Aorta (tissue), 5 donors: ENCODE data around the gene SLC35F3. TPM values are rescaled to one million over a fixed set of nuclear protein-coding genes. Genes with fewer than 3 reads are reported as not detected.
"Not testable (repeated sequence)": the region's sequence is repeated elsewhere in the genome, so short reads cannot be mapped to it uniquely, and the experiment has no call there.

Experiments used
- ATAC-seq: fragments of 200-7000 bp; cut with Tn5 transposase; one replicate; pipeline ENCODE4 v1.9.1; 2022; ENCODE audit warnings: moderate library complexity; ENCODE audit not compliant: low FRiP score
- DNase-seq, 2 donors: peaks; one replicate each; pipeline ENCODE4 v3.0.0-alpha.2; 2020
- H3K27ac ChIP-seq, 2 donors: one replicate each; pipeline ENCODE4 v1.5.1; 2013; ENCODE audit warnings: low read length in 2 of 2, mild to moderate bottlenecking in 2 of 2, moderate library complexity in 2 of 2, control low read depth in 1 of 2, inconsistent platforms in 1 of 2, low read depth in 1 of 2
- H3K27me3 ChIP-seq, 2 donors: one replicate each; pipeline ENCODE4 v1.6.1; 2013; ENCODE audit warnings: control low read depth in 1 of 2, low read length in 1 of 2, mild to moderate bottlenecking in 1 of 2, moderate library complexity in 1 of 2; ENCODE audit not compliant: insufficient read depth in 2 of 2, control insufficient read depth in 1 of 2
- H3K36me3 ChIP-seq, 2 donors: one replicate each; pipeline ENCODE4 v1.6.1; 2013; ENCODE audit warnings: control low read depth in 1 of 2, low read length in 1 of 2, mild to moderate bottlenecking in 1 of 2; ENCODE audit not compliant: insufficient read depth in 2 of 2, control insufficient read depth in 1 of 2
- H3K4me1 ChIP-seq, 2 donors: one replicate each; pipeline ENCODE4 v1.6.1; 2013; ENCODE audit warnings: low read length in 2 of 2, control low read depth in 1 of 2, mild to moderate bottlenecking in 1 of 2, moderate library complexity in 1 of 2; ENCODE audit not compliant: insufficient read depth in 2 of 2, control insufficient read depth in 1 of 2
- H3K4me3 ChIP-seq, 2 donors: one replicate each; pipeline ENCODE4 v1.5.1; 2013; ENCODE audit warnings: low read length in 2 of 2, control low read depth in 1 of 2, mild to moderate bottlenecking in 1 of 2
- H3K9me3 ChIP-seq: one replicate; pipeline ENCODE4 v1.6.1; 2013; ENCODE audit warnings: mild to moderate bottlenecking, low read length; ENCODE audit not compliant: control insufficient read depth
- WGBS, 2 donors: extraction: QIAGEN DNeasy Blood & Tissue Kit; methylation state at CpG; one replicate each; pipeline ENCODE4 v1.1.7; 2013; 5-methylcytosine and 5-hydroxymethylcytosine counted together
- intact Hi-C, 2 donors: fragments of 100-400 bp; cut with DNase I; formaldehyde crosslinking; loops; one replicate each; pipeline versions ENCODE4 v1.14.2 to v1.15.0; 2022
- polyA plus RNA-seq, 2 donors: library from polyadenylated mRNA; stranded (reverse); fragments of 200-250 nt; gene quantifications; one replicate each; pipeline ENCODE4 v1.2.3, GENCODE V29; 2013
- total RNA-seq, 2 donors: library from RNA; stranded (reverse); fragmentation: NEBNext Ultra II Directional; extraction: Animal tissue kit (Norgen Biotek cat#: 25700); gene quantifications; one replicate each; pipeline ENCODE4 v1.2.1, GENCODE V29; 2021
- donor health status: healthy with polysubstance abuse.
- donor health status: Bipolar disorder and iron deficiency.
- donor health status: DM: no; HTN: no; CAD: no.
- donor health status: DM: no; HTN: no; CAD: no.
- donor health status: DM: yes; HTN: yes; CAD: no.

Gene SLC35F3
- total and polyA plus RNA-seq, 4 donors: 0.12 TPM; not detected in 3

GRCh38 chr1:234240680-234241079 lies 336.2 kb downstream of the SLC35F3 start:
- ATAC-seq (no peak), DNase-seq (no peak)
- H3K36me3 ChIP-seq: no peaks in the 10 kb centered on the region
- peaks cover 1% of the 10 kb centered on the region for H3K9me3 ChIP-seq
- no peak overlapping the region for H3K4me3 ChIP-seq
- H3K27ac ChIP-seq: no peak overlapping the region
- intact Hi-C loops: no loop called here
- H3K4me1 ChIP-seq: no peaks in the 10 kb centered on the region
- H3K27me3 ChIP-seq: no peaks in the 10 kb centered on the region

- DNase-seq (no peak), ATAC-seq (no peak)
- H3K27me3 ChIP-seq: no peaks in the 10 kb centered on the region
- 78 to 83% methylated on average over 5 of the region's 5 CpGs for WGBS, 2 donors
- no peak overlapping the region for H3K27ac ChIP-seq
- peaks cover 1% of the 10 kb centered on the region for H3K9me3 ChIP-seq
- H3K4me1 ChIP-seq: no peaks in the 10 kb centered on the region
- H3K4me3 ChIP-seq: no peak overlapping the region
- intact Hi-C loops: no loop called here
- no peaks in the 10 kb centered on the region for H3K36me3 ChIP-seq
Measured at GRCh38 chr1:234241941-234242490, 337.5 kb downstream of the SLC35F3 start.

GRCh38 chr1:234243521-234244260 lies 339.2 kb downstream of the SLC35F3 start:
- Histone ChIP-seq H3K36me3 (no peaks in the 10 kb centered on the region), H3K9me3 (peaks cover 1% of the 10 kb centered on the region), H3K27me3 (no peaks in the 10 kb centered on the region), H3K27ac (no peak overlapping the region), H3K4me1 (no peaks in the 10 kb centered on the region), H3K4me3 (no peak overlapping the region)
- intact Hi-C loops: no loop called here
- no peak for DNase-seq
- WGBS, 2 donors: 58 to 61% methylated on average over 3 of the region's 3 CpGs
- no peak for ATAC-seq

GRCh38 chr1:234244482-234244881 lies 340.0 kb downstream of the SLC35F3 start:
- no peak overlapping the region for H3K27ac ChIP-seq
- no peak for ATAC-seq
- no peaks in the 10 kb centered on the region for H3K4me1 ChIP-seq
- no peaks in the 10 kb centered on the region for H3K36me3 ChIP-seq
- H3K9me3 ChIP-seq: peaks cover 1% of the 10 kb centered on the region
- intact Hi-C loops: no loop called here
- no peaks in the 10 kb centered on the region for H3K27me3 ChIP-seq
- no peak for DNase-seq
- no peak overlapping the region for H3K4me3 ChIP-seq

GRCh38 chr1:234246638-234247116 lies 342.2 kb downstream of the SLC35F3 start:
- DNase-seq: no peak
- Histone ChIP-seq H3K9me3 (peaks cover under 1% of the 10 kb centered on the region), H3K4me1 (no peaks in the 10 kb centered on the region), H3K27ac (no peak overlapping the region), H3K27me3 (no peaks in the 10 kb centered on the region), H3K4me3 (no peak overlapping the region), H3K36me3 (no peaks in the 10 kb centered on the region)
- 73 to 78% methylated on average over 5 of the region's 5 CpGs for WGBS, 2 donors
- intact Hi-C loops: no loop called here
- no peak for ATAC-seq

GRCh38 chr1:234247746-234248145 lies 343.3 kb downstream of the SLC35F3 start:
- H3K4me1 ChIP-seq, H3K27ac ChIP-seq, intact Hi-C loops, ATAC-seq, H3K4me3 ChIP-seq, H3K27me3 ChIP-seq, DNase-seq, H3K9me3 ChIP-seq, H3K36me3 ChIP-seq: not testable (repeated sequence)
- WGBS, 2 donors: 80 to 86% methylated on average over 4 of the region's 4 CpGs

- no peak overlapping the region for H3K27ac ChIP-seq
- no peak overlapping the region for H3K4me3 ChIP-seq
- WGBS, 2 donors: 66 to 83% methylated on average over 1 of the region's 1 CpG
- H3K27me3 ChIP-seq: no peaks in the 10 kb centered on the region
- intact Hi-C loops: no loop called here
- ATAC-seq: no peak
- H3K36me3 ChIP-seq: no peaks in the 10 kb centered on the region
- no peaks in the 10 kb centered on the region for H3K9me3 ChIP-seq
- no peaks in the 10 kb centered on the region for H3K4me1 ChIP-seq
- DNase-seq: no peak
Measured at GRCh38 chr1:234250747-234251146, 346.3 kb downstream of the SLC35F3 start.

- H3K4me3 ChIP-seq: no peak overlapping the region
- H3K4me1 ChIP-seq: no peaks in the 10 kb centered on the region
- H3K36me3 ChIP-seq: no peaks in the 10 kb centered on the region
- 89 to 95% methylated on average over 1 of the region's 1 CpG for WGBS, 2 donors
- DNase-seq: no peak
- H3K9me3 ChIP-seq: peaks cover 1% of the 10 kb centered on the region
- no peak for ATAC-seq
- no peaks in the 10 kb centered on the region for H3K27me3 ChIP-seq
- no peak overlapping the region for H3K27ac ChIP-seq
- intact Hi-C loops: no loop called here
Measured at GRCh38 chr1:234253732-234254131, 349.3 kb downstream of the SLC35F3 start.

- Histone ChIP-seq H3K27me3 (no peaks in the 10 kb centered on the region), H3K36me3 (no peaks in the 10 kb centered on the region), H3K4me3 (no peak overlapping the region), H3K27ac (no peak overlapping the region), H3K9me3 (peaks cover 1% of the 10 kb centered on the region), H3K4me1 (no peaks in the 10 kb centered on the region)
- intact Hi-C loops: no loop called here
- DNase-seq (no peak), ATAC-seq (no peak)
- WGBS, 2 donors: 56 to 62% methylated on average over 2 of the region's 2 CpGs
Measured at GRCh38 chr1:234256359-234256758, 351.9 kb downstream of the SLC35F3 start.
